ENCODE data around the gene POLR3A. TPM values are rescaled to one million over a fixed set of nuclear protein-coding genes. Genes with fewer than 3 reads are reported as not detected.

Gene POLR3A
- total RNA-seq, 1 experiment from 2014 or later, result 14.9 TPM

- no peaks in the 10 kb centered on the region for H3K27me3 ChIP-seq (ENCODE audit: insufficient read depth, low read depth)
- no peak overlapping the region for H3K4me2 ChIP-seq
- peaks cover 68% of the 10 kb centered on the region for H3K79me2 ChIP-seq (ENCODE audit: low read depth)
- H3K9me3 ChIP-seq (ENCODE audit: insufficient read depth, low read depth), result no peaks in the 10 kb centered on the region
- no TSS peak for BruUV-seq (replicated peaks)
- no peak overlapping the region for H3K4me3 ChIP-seq
- no peak overlapping the region for H2AFZ ChIP-seq
- no peak overlapping the region for H3K27ac ChIP-seq
- DNase-seq, result no peak
- no peaks in the 10 kb centered on the region for H3K9me2 ChIP-seq (ENCODE audit: insufficient read depth)
- no peak for TF ChIP-seq EZH2 (IDR thresholded peaks at IDR 0.05; ENCODE audit: low read depth)
- TF ChIP-seq CTCF (conservative IDR thresholded peaks at IDR 0.05), result no peak
- intact Hi-C loops (cut with micrococcal nuclease; ENCODE audit: unreplicated experiment), result no loop called here
- CTCF ChIA-PET, result interaction anchor here (0.5 kb wide), 1 partner anchor 1306 kb away, joined by 3 read pairs; no protein-coding TSS in a partner anchor
- POLR2A ChIA-PET (ENCODE audit: unreplicated experiment), result no interaction called here
- H4K20me1 ChIP-seq (ENCODE audit: insufficient read depth), result peaks cover 95% of the 10 kb centered on the region
- H3K36me3 ChIP-seq (ENCODE audit: low read depth), result peaks cover 76% of the 10 kb centered on the region
- H3K4me1 ChIP-seq (replicated peaks; ENCODE audit: insufficient read depth), result peaks cover 34% of the 10 kb centered on the region
- H3F3A ChIP-seq (ENCODE audit: insufficient read depth, low read depth), result peaks cover 99% of the 10 kb centered on the region
Observed at GRCh38 chr10:78038791-78039547, 9.7 kb upstream of the POLR3A start.

DNA sequence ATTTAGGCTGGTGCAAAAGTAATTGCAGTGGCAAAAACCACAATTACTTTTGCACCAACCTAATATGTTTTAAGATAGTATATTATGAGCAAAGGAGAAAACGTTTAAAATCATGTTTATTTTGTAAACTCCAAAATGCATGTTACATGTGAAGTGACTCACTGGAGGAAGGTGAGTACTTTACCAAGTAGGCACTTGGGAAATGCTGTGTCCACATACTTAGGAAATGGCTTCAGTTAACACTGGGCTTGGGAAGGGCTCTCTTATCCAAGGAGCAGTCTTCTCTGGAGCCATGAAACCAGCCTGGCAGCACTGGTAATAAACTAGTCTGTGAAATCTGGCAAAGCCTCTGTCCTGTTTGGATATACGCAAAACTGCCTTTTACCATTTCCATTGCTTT lies 8.8 kb upstream of the POLR3A start:
- Histone ChIP-seq H3K4me2 (peak overlapping the region; percentile 95), H3K79me2 (ENCODE audit: low read depth) (peaks cover 71% of the 10 kb centered on the region), H4K20me1 (ENCODE audit: insufficient read depth) (peaks cover 86% of the 10 kb centered on the region), H3K4me3 (no peak overlapping the region), H3K27ac (no peak overlapping the region), H3K4me1 (replicated peaks; ENCODE audit: insufficient read depth) (peaks cover 36% of the 10 kb centered on the region), H3K36me3 (ENCODE audit: low read depth) (peaks cover 76% of the 10 kb centered on the region), H2AFZ (no peak overlapping the region), H3K9me3 (ENCODE audit: insufficient read depth, low read depth) (no peaks in the 10 kb centered on the region), H3K27me3 (ENCODE audit: insufficient read depth, low read depth) (no peaks in the 10 kb centered on the region), H3K9me2 (ENCODE audit: insufficient read depth) (no peaks in the 10 kb centered on the region), H3F3A (ENCODE audit: insufficient read depth, low read depth) (peaks cover 94% of the 10 kb centered on the region)
- TF ChIP-seq CTCF (conservative IDR thresholded peaks at IDR 0.05) (no peak), EZH2 (IDR thresholded peaks at IDR 0.05; ENCODE audit: low read depth) (no peak)
- DNase-seq, result no peak
- intact Hi-C loops (cut with micrococcal nuclease; ENCODE audit: unreplicated experiment), result no loop called here
- ChIA-PET CTCF (no interaction called here), POLR2A (ENCODE audit: unreplicated experiment) (no interaction called here)
- no TSS peak for BruUV-seq (replicated peaks)

- Histone ChIP-seq H3K36me3 (ENCODE audit: low read depth) (peaks cover 67% of the 10 kb centered on the region), H4K20me1 (ENCODE audit: insufficient read depth) (peaks cover 66% of the 10 kb centered on the region), H3K27me3 (ENCODE audit: insufficient read depth, low read depth) (no peaks in the 10 kb centered on the region), H2AFZ (no peak overlapping the region), H3K9me3 (ENCODE audit: insufficient read depth, low read depth) (no peaks in the 10 kb centered on the region), H3K4me2 (peak overlapping the region; percentile 95), H3K27ac (no peak overlapping the region; the same call in 1 of the 2 replicates), H3F3A (ENCODE audit: insufficient read depth, low read depth) (peaks cover 79% of the 10 kb centered on the region), H3K9me2 (ENCODE audit: insufficient read depth) (no peaks in the 10 kb centered on the region), H3K4me3 (peak overlapping the region; percentile 86; the same call in 1 of the 2 replicates), H3K79me2 (ENCODE audit: low read depth) (peaks cover 71% of the 10 kb centered on the region), H3K4me1 (replicated peaks; ENCODE audit: insufficient read depth) (peaks cover 39% of the 10 kb centered on the region)
- CTCF ChIA-PET, result interaction anchor here (0.5 kb wide), 1 partner anchor 253 kb away, joined by 15 read pairs; no protein-coding TSS in a partner anchor
- POLR2A ChIA-PET (ENCODE audit: unreplicated experiment), result interaction anchor here (0.6 kb wide), 1 partner anchor 588 kb away, joined by 3 read pairs; no protein-coding TSS in a partner anchor
- no TSS peak for BruUV-seq (replicated peaks)
- no peak for DNase-seq
- TF ChIP-seq EZH2 (IDR thresholded peaks at IDR 0.05; ENCODE audit: low read depth), result no peak
- TF ChIP-seq CTCF (conservative IDR thresholded peaks at IDR 0.05), result no peak
- intact Hi-C loops (cut with micrococcal nuclease; ENCODE audit: unreplicated experiment), result no loop called here
Observed at GRCh38 chr10:78035933-78036583, 6.7 kb upstream of the POLR3A start.
